Natural killer cell (primary cell): ENCODE measurements around the gene ZC3HAV1. TPM values are rescaled to one million over a fixed set of nuclear protein-coding genes. Genes with fewer than 3 reads are reported as not detected.
"Not testable (repeated sequence)": the region's sequence is repeated elsewhere in the genome, so short reads cannot be mapped to it uniquely, and the experiment has no call there.

Experiments
- ATAC-seq, 3 donors: fragments of 150-1000 bp in 2 of 3; fragments of 200-7000 bp in 1 of 3; cut with Tn5 transposase; 1 replicate in 1 of 3; 2 replicates in 2 of 3; pipeline ENCODE4 v1.10.0; 2021; ENCODE audit warnings: mild to moderate bottlenecking in 2 of 3, moderate library complexity in 2 of 3
- DNase-seq, 2 donors: peaks; one replicate each; pipeline versions ENCODE4 v3.0.0 to v3.0.0-alpha.2; 2013 to 2021; ENCODE audit warnings: mixed read lengths in 1 of 2
- H3K27ac ChIP-seq: one replicate; pipeline ENCODE4 v1.5.1; 2013; ENCODE audit warnings: mild to moderate bottlenecking, low read length
- H3K27me3 ChIP-seq: one replicate; pipeline ENCODE4 v1.6.1; 2013; ENCODE audit warnings: low read length; ENCODE audit not compliant: control insufficient read depth, insufficient read depth
- H3K36me3 ChIP-seq: one replicate; pipeline ENCODE4 v1.6.1; 2013; ENCODE audit warnings: low read length; ENCODE audit not compliant: control insufficient read depth, insufficient read depth
- H3K4me1 ChIP-seq: one replicate; pipeline ENCODE4 v1.6.1; 2013; ENCODE audit warnings: low read length; ENCODE audit not compliant: control insufficient read depth, insufficient read depth
- H3K4me3 ChIP-seq: one replicate; pipeline ENCODE4 v1.5.1; 2013; ENCODE audit warnings: low read length
- H3K9me3 ChIP-seq: one replicate; pipeline ENCODE4 v1.6.1; 2013; ENCODE audit warnings: low read length; ENCODE audit not compliant: control insufficient read depth, insufficient read depth
- H3K27ac Mint-ChIP-seq, 2 donors: one replicate each; pipeline ENCODE4 v1.8.0; 2022; ENCODE audit warnings: mild to moderate bottlenecking in 2 of 2, mixed read lengths in 2 of 2, moderate library complexity in 1 of 2
- H3K27me3 Mint-ChIP-seq, 2 donors: one replicate each; pipeline ENCODE4 v1.8.0; 2022; ENCODE audit warnings: low read depth in 2 of 2, mixed read lengths in 2 of 2
- H3K36me3 Mint-ChIP-seq: one replicate; pipeline ENCODE4 v1.8.0; 2022; ENCODE audit warnings: mixed read lengths
- H3K4me1 Mint-ChIP-seq, 2 donors: one replicate each; pipeline ENCODE4 v1.8.0; 2022; ENCODE audit warnings: mixed read lengths in 2 of 2
- H3K4me3 Mint-ChIP-seq: one replicate; pipeline ENCODE4 v1.8.0; 2022; ENCODE audit warnings: mild to moderate bottlenecking, moderate library complexity, mixed read lengths
- H3K9me3 Mint-ChIP-seq, 2 donors: one replicate each; pipeline ENCODE4 v1.8.0; 2022; ENCODE audit warnings: mixed read lengths in 2 of 2
- CTCF ChIP-seq: fragments of 200-600 bp; IDR thresholded peaks from one replicate; pipeline ENCODE4 v1.8.0; 2022; ENCODE audit warnings: antibody characterized with exemption
- WGBS: methylation state at CpG from one replicate; pipeline ENCODE4 v1.1.7; 2013; ENCODE audit warnings: missing lambda C conversion rate; ENCODE audit not compliant: insufficient coverage; 5-methylcytosine and 5-hydroxymethylcytosine counted together
- intact Hi-C: fragments of 100-400 bp; cut with micrococcal nuclease; formaldehyde crosslinking; loops from one replicate; pipeline ENCODE4 v1.14.2; 2022
- total RNA-seq, 4 donors: library from RNA; stranded (reverse); fragments of 120-200 nt in 1 of 4; gene quantifications; one replicate each; pipeline versions ENCODE4 v1.2.3 to v1.2.4, GENCODE V29; 2013 to 2022

The ZC3HAV1 gene
- total RNA-seq, 3 donors from 2014 or later (not counting 1 experiment from before 2014, with no cell fraction given), result 129 to 153 (median 137) TPM

- peaks cover 0 to 4% of the 10 kb centered on the region in 2 donors for H3K9me3 Mint-ChIP-seq
- Histone ChIP-seq H3K27me3 (no peaks in the 10 kb centered on the region), H3K9me3 (no peaks in the 10 kb centered on the region), H3K36me3 (no peaks in the 10 kb centered on the region), H3K4me3 (peak overlapping the region; percentile 91), H3K4me1 (peaks cover 17% of the 10 kb centered on the region), H3K27ac (peak overlapping the region; percentile 89)
- peaks cover 10% of the 10 kb centered on the region for H3K36me3 Mint-ChIP-seq
- DNase-seq (peak in 1 of 2 donors; percentile 41), ATAC-seq (peak in 1 of 3 donors; percentile 3)
- TF ChIP-seq CTCF, result no peak
- peak overlapping the region; percentile 97 for H3K4me3 Mint-ChIP-seq
- H3K27ac Mint-ChIP-seq, result peak overlapping the region; percentile 96 to 99
- WGBS, result under 1% methylated on average over 59 of the region's 61 CpGs
- H3K4me1 Mint-ChIP-seq, result peaks cover 58 to 59% of the 10 kb centered on the region in 2 donors
- intact Hi-C loops, result loop anchor here (1.0 to 5.0 kb wide), 4 partner anchors 13 to 232 kb away; partner anchors contain the start of gene UBN2
- H3K27me3 Mint-ChIP-seq, result no peaks in the 10 kb centered on the region
Measured at GRCh38 chr7:139108266-139109187, 993 bp downstream of the ZC3HAV1 start.

GRCh38 chr7:139106959-139107358 is 2.6 kb downstream of the ZC3HAV1 start:
- Histone ChIP-seq H3K36me3 (no peaks in the 10 kb centered on the region), H3K27me3 (no peaks in the 10 kb centered on the region), H3K9me3 (no peaks in the 10 kb centered on the region), H3K4me3 (peak overlapping the region; percentile 91), H3K4me1 (peaks cover 33% of the 10 kb centered on the region), H3K27ac (peak overlapping the region; percentile 89)
- Mint-ChIP-seq H3K27ac (peak overlapping the region; percentile 96 to 99), H3K9me3 (peaks cover 0 to 3% of the 10 kb centered on the region in 2 donors), H3K27me3 (no peaks in the 10 kb centered on the region), H3K4me1 (peaks cover 68% of the 10 kb centered on the region in 2 donors), H3K4me3 (peak overlapping the region; percentile 97), H3K36me3 (peaks cover 10% of the 10 kb centered on the region)
- intact Hi-C loops, result loop anchor here (5.0 kb wide), 1 partner anchor 35 kb away; no protein-coding TSS in a partner anchor
- 0% methylated on average over 1 of the region's 2 CpGs for WGBS
- TF ChIP-seq CTCF, result no peak
- ATAC-seq (no peak), DNase-seq (peak in 1 of 2 donors; percentile 43)

GRCh38 chr7:139106227-139106626 is 3.3 kb downstream of the ZC3HAV1 start:
- peaks cover 32% of the 10 kb centered on the region for H3K4me1 ChIP-seq
- Mint-ChIP-seq H3K4me3 (peak overlapping the region; percentile 78), H3K27ac (peak overlapping the region; percentile 96 to 99), H3K4me1 (peaks cover 64 to 65% of the 10 kb centered on the region in 2 donors)
- not testable (repeated sequence) for H3K27me3 Mint-ChIP-seq, H3K27me3 ChIP-seq, H3K36me3 Mint-ChIP-seq, ATAC-seq, DNase-seq, H3K36me3 ChIP-seq, H3K9me3 Mint-ChIP-seq, H3K9me3 ChIP-seq
- peak overlapping the region; percentile 91 for H3K4me3 ChIP-seq
- peak overlapping the region; percentile 89 for H3K27ac ChIP-seq
- intact Hi-C loops, result loop anchor here (5.0 kb wide), 1 partner anchor 34 kb away; no protein-coding TSS in a partner anchor
- 4% methylated on average over 6 of the region's 7 CpGs for WGBS

- Histone ChIP-seq H3K9me3 (no peaks in the 10 kb centered on the region), H3K27ac (peak overlapping the region; percentile 89), H3K36me3 (no peaks in the 10 kb centered on the region), H3K4me1 (peaks cover 31% of the 10 kb centered on the region), H3K4me3 (peak overlapping the region; percentile 23), H3K27me3 (no peaks in the 10 kb centered on the region)
- DNase-seq (no peak), ATAC-seq (no peak)
- Mint-ChIP-seq H3K36me3 (peaks cover 10% of the 10 kb centered on the region), H3K4me1 (peaks cover 62 to 65% of the 10 kb centered on the region in 2 donors), H3K4me3 (peak overlapping the region; percentile 95), H3K27me3 (no peaks in the 10 kb centered on the region), H3K9me3 (no peaks in the 10 kb centered on the region), H3K27ac (peak overlapping the region; percentile 96 to 99)
- intact Hi-C loops, result loop anchor here (5.0 kb wide), 1 partner anchor 33 kb away; no protein-coding TSS in a partner anchor
- 20% methylated on average over 1 of the region's 3 CpGs for WGBS
- no peak for TF ChIP-seq CTCF
Measured at GRCh38 chr7:139105484-139105883, 4.0 kb downstream of the ZC3HAV1 start.
